Aortic smooth muscle cell (primary cell): ENCODE data around the gene C9orf43. TPM values are rescaled to one million over a fixed set of nuclear protein-coding genes. Genes with fewer than 3 reads are reported as not detected.

Experiments
- total RNA-seq: library from RNA; depleted of rRNA; stranded (reverse); fragments of >200 nt; gene quantifications from 2 replicates; pipeline ENCODE4 v1.2.3, GENCODE V29; 2014

The C9orf43 gene
- total RNA-seq = 0.40 and 0.44 TPM in 2 replicates

GRCh38 chr9:113410207-113410864 lies at the start of gene C9orf43, which contains the start of gene POLE3:
TSS of gene C9orf43 (plus strand) at chr9:113410747. CDS start at chr9:113413494, 2,747 bp downstream.
TSS of gene POLE3 (minus strand) at chr9:113410675. CDS start at chr9:113410293, 382 bp downstream.

GRCh38 chr9:113376634-113377567 lies 33.6 kb upstream of the C9orf43 start, which contains the start of gene HDHD3:
TSS of gene HDHD3 (minus strand) at chr9:113376986. CDS start at chr9:113374354, 2,632 bp downstream.

GRCh38 chr9:113401027-113401792 lies 9.3 kb upstream of the C9orf43 start, which contains the start of gene ALAD:
TSS of gene ALAD (minus strand) at chr9:113401284. CDS start at chr9:113393559, 7,725 bp downstream.

GRCh38 chr9:113463418-113464285 lies 53.1 kb downstream of the C9orf43 start, which contains the start of gene RGS3:
TSS of gene RGS3 (plus strand) at chr9:113463727. CDS start at chr9:113463803, 76 bp downstream.

Other genes starting within 250 kb of the C9orf43 start
- 21.8 and 22.0 TPM in 2 replicates for gene FKBP15, start 189.5 kb upstream of the C9orf43 start, total RNA-seq
- gene SLC31A1, start 189.2 kb upstream of the C9orf43 start, total RNA-seq = 18.5 and 19.0 TPM in 2 replicates
- gene CDC26, start 135.2 kb upstream of the C9orf43 start, total RNA-seq = 56.0 and 58.9 TPM in 2 replicates
- gene PRPF4, start 135.1 kb upstream of the C9orf43 start, total RNA-seq = 22.1 and 29.7 TPM in 2 replicates
- gene RNF183, start 107.4 kb upstream of the C9orf43 start, total RNA-seq = not detected in 2 replicates
- 2.1 and 2.9 TPM in 2 replicates for gene WDR31, start 70.5 kb upstream of the C9orf43 start, total RNA-seq
- gene BSPRY, start 61.2 kb upstream of the C9orf43 start, total RNA-seq = not detected in 2 replicates
- gene HDHD3, start 33.8 kb upstream of the C9orf43 start, total RNA-seq = 2.9 and 5.9 TPM in 2 replicates
- 25.7 and 27.1 TPM in 2 replicates for gene ALAD, start 9.5 kb upstream of the C9orf43 start, total RNA-seq
- gene POLE3, start 72 bp upstream of the C9orf43 start, total RNA-seq = 33.9 and 47.6 TPM in 2 replicates
- 200 and 229 TPM in 2 replicates for gene RGS3, start 53.0 kb downstream of the C9orf43 start, total RNA-seq